HepG2 (cell line): ENCODE data around the gene G6PC3. TPM values are rescaled to one million over a fixed set of nuclear protein-coding genes. Genes with fewer than 3 reads are reported as not detected.

Experiments
- ATF7 ChIP-seq, 2 experiments: fragments of 450-650 bp in 1 of 2; sonication (generic) in 1 of 2; formaldehyde crosslinking in 1 of 2; IDR thresholded peaks; 2 replicates each; pipeline versions ENCODE4 v1.4.0 to v1.6.1; 2016 to 2020; ENCODE audit warnings: antibody characterized with exemption in 1 of 2, mild to moderate bottlenecking in 1 of 2, missing genetic modification reagents in 1 of 2
- CHD2 ChIP-seq: IDR thresholded peaks from 2 replicates; pipeline ENCODE4 v1.6.1; 2011; ENCODE audit warnings: low read depth, low read length, improper control_type of control experiment
- HNRNPL ChIP-seq: fragments of 200-400 bp; formaldehyde crosslinking; IDR thresholded peaks from 2 replicates; pipeline ENCODE4 v1.6.1; 2017; ENCODE audit warnings: mild to moderate bottlenecking, low read depth, low read length
- HOXA3 ChIP-seq: sonication (generic); formaldehyde crosslinking; IDR thresholded peaks from 2 replicates; pipeline ENCODE4 v1.5.0; 2020; ENCODE audit warnings: missing genetic modification reagents
- KDM4B ChIP-seq: sonication (generic); formaldehyde crosslinking; IDR thresholded peaks from 2 replicates; pipeline ENCODE4 v1.4.0; 2020; ENCODE audit warnings: missing genetic modification reagents
- MXI1 ChIP-seq: IDR thresholded peaks from 3 replicates; pipeline ENCODE4 v1.6.1; 2012; ENCODE audit warnings: low read depth, low read length, inconsistent platforms, borderline replicate concordance
- NFKB2 ChIP-seq: sonication (generic); formaldehyde crosslinking; IDR thresholded peaks from 2 replicates; pipeline ENCODE4 v1.4.0; 2020; ENCODE audit warnings: missing genetic modification reagents, borderline replicate concordance
- SOX13 ChIP-seq, 3 experiments: fragments of 450-650 bp in 1 of 3; sonication (generic) in 1 of 3; formaldehyde crosslinking in 1 of 3; IDR thresholded peaks in 2 of 3; conservative IDR thresholded peaks in 1 of 3; 2 replicates each; pipeline versions ENCODE4 v1.5.0 to v1.6.1; 2016 to 2020; ENCODE audit warnings: antibody characterized with exemption in 1 of 3, mild to moderate bottlenecking in 1 of 3, missing compliant biosample characterization in 1 of 3, missing genetic modification reagents in 1 of 3, moderate library complexity in 1 of 3
- U2AF2 ChIP-seq: fragments of 200-400 bp; formaldehyde crosslinking; IDR thresholded peaks from 2 replicates; pipeline ENCODE4 v1.6.1; 2017; ENCODE audit warnings: low read depth, mild to moderate bottlenecking, low read length
- ZBTB21 ChIP-seq: sonication (generic); formaldehyde crosslinking; IDR thresholded peaks from 2 replicates; pipeline ENCODE4 v1.4.0; 2020; ENCODE audit warnings: missing genetic modification reagents
- ZFP1 ChIP-seq: IDR thresholded peaks from 2 replicates; pipeline ENCODE4 v1.6.1; 2016
- ZNF12 ChIP-seq: sonication (generic); formaldehyde crosslinking; IDR thresholded peaks from 2 replicates; pipeline ENCODE4 v1.5.0; 2020; ENCODE audit warnings: missing genetic modification reagents
- ZNF234 ChIP-seq: sonication (generic); formaldehyde crosslinking; conservative IDR thresholded peaks from 2 replicates; pipeline ENCODE4 v1.5.1; 2020; ENCODE audit warnings: mild to moderate bottlenecking, missing genetic modification reagents
- ZNF3 ChIP-seq: IDR thresholded peaks from 2 replicates; pipeline ENCODE4 v1.7.0; 2017; ENCODE audit warnings: inconsistent platforms
- ZNF326 ChIP-seq: sonication (generic); formaldehyde crosslinking; IDR thresholded peaks from 2 replicates; pipeline ENCODE4 v1.4.0; 2020; ENCODE audit warnings: missing genetic modification reagents, borderline replicate concordance
- ZNF451 ChIP-seq: sonication (generic); formaldehyde crosslinking; IDR thresholded peaks from 2 replicates; pipeline ENCODE4 v1.5.0; 2020; ENCODE audit warnings: mild to moderate bottlenecking, missing genetic modification reagents
- ZNF510 ChIP-seq: sonication (generic); formaldehyde crosslinking; IDR thresholded peaks from 2 replicates; pipeline ENCODE4 v1.4.0; 2020; ENCODE audit warnings: low read depth, mild to moderate bottlenecking, missing genetic modification reagents
- ZNF543 ChIP-seq: sonication (generic); formaldehyde crosslinking; IDR thresholded peaks from 2 replicates; pipeline ENCODE4 v1.4.0; 2020; ENCODE audit warnings: mild to moderate bottlenecking, missing genetic modification reagents
- ZNF547 ChIP-seq: sonication (generic); formaldehyde crosslinking; IDR thresholded peaks from 2 replicates; pipeline ENCODE4 v1.5.1; 2020; ENCODE audit warnings: mild to moderate bottlenecking, missing genetic modification reagents
- ZNF556 ChIP-seq: sonication (generic); formaldehyde crosslinking; IDR thresholded peaks from 2 replicates; pipeline ENCODE4 v1.4.0; 2020; ENCODE audit warnings: mild to moderate bottlenecking, missing genetic modification reagents, borderline replicate concordance
- ZNF737 ChIP-seq: sonication (generic); formaldehyde crosslinking; IDR thresholded peaks from 2 replicates; pipeline ENCODE4 v1.5.0; 2020; ENCODE audit warnings: missing genetic modification reagents, mild to moderate bottlenecking, borderline replicate concordance
- ZNF775 ChIP-seq: sonication (generic); formaldehyde crosslinking; IDR thresholded peaks from 2 replicates; pipeline ENCODE4 v1.4.0; 2020; ENCODE audit warnings: missing genetic modification reagents, mild to moderate bottlenecking, moderate library complexity, borderline replicate concordance
- polyA plus RNA-seq, 8 experiments: library from polyadenylated mRNA; depleted of rRNA in 3 of 8; stranded (reverse) in 7 of 8; unstranded in 1 of 8; fragments of >200 nt; fragmentation: Illumina TruSeq in 4 of 8; extraction: Trizol in 4 of 8; gene quantifications; 2 replicates each; pipeline versions ENCODE4 v1.2.1 to v1.2.3, GENCODE V29; 2011 to 2016; ENCODE audit warnings: low read depth in 4 of 8, missing spikeins in 1 of 8, mixed read lengths in 1 of 8; ENCODE audit not compliant: insufficient read depth in 1 of 8
- total RNA-seq, 5 experiments: library from RNA; depleted of rRNA; stranded (reverse); fragments of >200 nt; fragmentation: Illumina TruSeq; extraction: Trizol; gene quantifications; 2 replicates each; pipeline ENCODE4 v1.2.3, GENCODE V29; 2016; ENCODE audit warnings: low read depth in 1 of 5
- TF ChIP-seq, protein P1 (sequence below): sonication (generic); formaldehyde crosslinking; conservative IDR thresholded peaks from 2 replicates; pipeline ENCODE4 v1.4.0; 2020; ENCODE audit warnings: mild to moderate bottlenecking, missing genetic modification reagents, moderate library complexity
- TF ChIP-seq, protein P2 (sequence below): sonication (generic); formaldehyde crosslinking; IDR thresholded peaks from 2 replicates; pipeline ENCODE4 v1.4.0; 2020; ENCODE audit warnings: mild to moderate bottlenecking, missing genetic modification reagents
- TF ChIP-seq, protein P3 (sequence below): sonication (generic); formaldehyde crosslinking; IDR thresholded peaks from 2 replicates; pipeline ENCODE4 v1.8.0; 2022; ENCODE audit warnings: missing genetic modification reagents, mild to moderate bottlenecking, inconsistent platforms, borderline replicate concordance

Gene G6PC3
- total and polyA plus RNA-seq, 2 of the 13 experiments (the other 11 are each of a cell fraction or from before 2014, with no cell fraction given): 38.5 to 75.8 TPM

DNA sequence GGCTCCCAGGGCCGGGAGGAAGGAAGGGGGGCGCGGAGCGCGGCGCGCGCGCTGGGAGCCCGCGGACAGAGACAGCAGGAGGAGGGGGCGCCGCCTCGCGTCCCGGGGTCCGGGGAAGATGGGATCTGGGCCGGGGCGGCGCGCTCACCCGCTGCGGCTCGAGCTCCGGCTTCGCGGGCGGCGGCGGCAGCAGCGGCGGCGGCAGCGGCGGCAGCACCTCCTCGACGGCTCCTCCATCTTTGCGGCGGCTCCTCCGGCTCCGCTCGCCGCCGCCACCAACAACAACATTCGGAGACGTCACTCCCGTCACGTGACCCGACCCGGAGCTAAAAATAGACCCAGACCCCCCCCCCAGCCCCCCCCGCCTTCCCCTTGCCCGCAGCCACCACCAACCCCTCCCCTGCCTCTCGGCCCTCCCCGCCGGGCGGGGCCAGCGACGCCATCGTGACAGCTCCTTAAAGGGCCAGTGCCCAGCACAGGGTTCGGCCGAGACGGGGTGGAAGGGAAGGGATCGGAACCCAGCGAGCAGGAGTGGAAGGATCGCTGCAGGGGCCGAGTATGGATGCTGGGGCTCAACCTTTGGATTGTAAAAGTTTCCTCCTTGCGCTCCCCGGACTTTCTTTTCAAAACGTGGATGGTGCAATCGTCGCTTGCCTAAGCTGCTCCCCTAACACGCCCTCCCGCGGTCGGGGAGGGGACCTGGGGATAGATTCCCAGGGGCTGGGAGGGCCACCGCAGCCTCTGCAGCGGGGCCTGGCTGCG lies 53.0 kb downstream of the G6PC3 start, which contains the start of gene HDAC5 (continued):
- 0 out of 2 replicates have a peak, but pooled peaks have one; percentile 18 for TF ChIP-seq SOX13 (IDR thresholded peaks at IDR 0.05)
- TF ChIP-seq SOX13 (CRISPR knock-in tag; conservative IDR thresholded peaks at IDR 0.05 in 1 of 2, IDR thresholded peaks at IDR 0.05 in 1 of 2): peak; percentile 27 to 57; a peak in 2 of 4 replicates
- peak; percentile 69; the same call in 1 of the 2 replicates for TF ChIP-seq ZNF510 (CRISPR knock-in tag)
- peak; percentile 69 for TF ChIP-seq ZNF12 (CRISPR knock-in tag)
- peak; percentile 82; the same call in 1 of the 2 replicates for TF ChIP-seq NFKB2 (CRISPR knock-in tag)
- no peak for TF ChIP-seq ZNF3 (CRISPR knock-in tag)
- TF ChIP-seq MXI1: peak; percentile 75; the same call in 1 of the 3 replicates
- TF ChIP-seq, protein P1, sequence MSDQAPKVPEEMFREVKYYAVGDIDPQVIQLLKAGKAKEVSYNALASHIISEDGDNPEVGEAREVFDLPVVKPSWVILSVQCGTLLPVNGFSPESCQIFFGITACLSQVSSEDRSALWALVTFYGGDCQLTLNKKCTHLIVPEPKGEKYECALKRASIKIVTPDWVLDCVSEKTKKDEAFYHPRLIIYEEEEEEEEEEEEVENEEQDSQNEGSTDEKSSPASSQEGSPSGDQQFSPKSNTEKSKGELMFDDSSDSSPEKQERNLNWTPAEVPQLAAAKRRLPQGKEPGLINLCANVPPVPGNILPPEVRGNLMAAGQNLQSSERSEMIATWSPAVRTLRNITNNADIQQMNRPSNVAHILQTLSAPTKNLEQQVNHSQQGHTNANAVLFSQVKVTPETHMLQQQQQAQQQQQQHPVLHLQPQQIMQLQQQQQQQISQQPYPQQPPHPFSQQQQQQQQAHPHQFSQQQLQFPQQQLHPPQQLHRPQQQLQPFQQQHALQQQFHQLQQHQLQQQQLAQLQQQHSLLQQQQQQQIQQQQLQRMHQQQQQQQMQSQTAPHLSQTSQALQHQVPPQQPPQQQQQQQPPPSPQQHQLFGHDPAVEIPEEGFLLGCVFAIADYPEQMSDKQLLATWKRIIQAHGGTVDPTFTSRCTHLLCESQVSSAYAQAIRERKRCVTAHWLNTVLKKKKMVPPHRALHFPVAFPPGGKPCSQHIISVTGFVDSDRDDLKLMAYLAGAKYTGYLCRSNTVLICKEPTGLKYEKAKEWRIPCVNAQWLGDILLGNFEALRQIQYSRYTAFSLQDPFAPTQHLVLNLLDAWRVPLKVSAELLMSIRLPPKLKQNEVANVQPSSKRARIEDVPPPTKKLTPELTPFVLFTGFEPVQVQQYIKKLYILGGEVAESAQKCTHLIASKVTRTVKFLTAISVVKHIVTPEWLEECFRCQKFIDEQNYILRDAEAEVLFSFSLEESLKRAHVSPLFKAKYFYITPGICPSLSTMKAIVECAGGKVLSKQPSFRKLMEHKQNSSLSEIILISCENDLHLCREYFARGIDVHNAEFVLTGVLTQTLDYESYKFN (CRISPR knock-in tag): peak; percentile 65
- 0 out of 2 replicates have a peak, but pooled peaks have one; percentile 50 for TF ChIP-seq KDM4B (CRISPR knock-in tag)
- TF ChIP-seq ZNF547 (CRISPR knock-in tag): no peak; the same call in 1 of the 2 replicates
- no peak for TF ChIP-seq ZNF775 (CRISPR knock-in tag)
- TF ChIP-seq, protein P2, sequence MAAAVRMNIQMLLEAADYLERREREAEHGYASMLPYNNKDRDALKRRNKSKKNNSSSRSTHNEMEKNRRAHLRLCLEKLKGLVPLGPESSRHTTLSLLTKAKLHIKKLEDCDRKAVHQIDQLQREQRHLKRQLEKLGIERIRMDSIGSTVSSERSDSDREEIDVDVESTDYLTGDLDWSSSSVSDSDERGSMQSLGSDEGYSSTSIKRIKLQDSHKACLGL (CRISPR knock-in tag): peak; percentile 70; the same call in 1 of the 2 replicates
- TF ChIP-seq ZBTB21 (CRISPR knock-in tag): peak; percentile 46; the same call in 1 of the 2 replicates
- no peak for TF ChIP-seq U2AF2
- TF ChIP-seq CHD2: no peak
- no peak for TF ChIP-seq ZNF326 (CRISPR knock-in tag)
- no peak for TF ChIP-seq ATF7 (IDR thresholded peaks at IDR 0.05)
- TF ChIP-seq ATF7 (CRISPR knock-in tag; IDR thresholded peaks at IDR 0.05): peak; percentile 64
- TF ChIP-seq ZNF543 (CRISPR knock-in tag): peak; percentile 80; the same call in 1 of the 2 replicates
- 0 out of 2 replicates have a peak, but pooled peaks have one; percentile 47 for TF ChIP-seq HNRNPL
- TF ChIP-seq ZFP1 (CRISPR knock-in tag): 0 out of 2 replicates have a peak, but pooled peaks have one; percentile 54
- TF ChIP-seq ZNF451 (CRISPR knock-in tag): no peak
- TF ChIP-seq ZNF737 (CRISPR knock-in tag): no peak
- TF ChIP-seq, protein P3, sequence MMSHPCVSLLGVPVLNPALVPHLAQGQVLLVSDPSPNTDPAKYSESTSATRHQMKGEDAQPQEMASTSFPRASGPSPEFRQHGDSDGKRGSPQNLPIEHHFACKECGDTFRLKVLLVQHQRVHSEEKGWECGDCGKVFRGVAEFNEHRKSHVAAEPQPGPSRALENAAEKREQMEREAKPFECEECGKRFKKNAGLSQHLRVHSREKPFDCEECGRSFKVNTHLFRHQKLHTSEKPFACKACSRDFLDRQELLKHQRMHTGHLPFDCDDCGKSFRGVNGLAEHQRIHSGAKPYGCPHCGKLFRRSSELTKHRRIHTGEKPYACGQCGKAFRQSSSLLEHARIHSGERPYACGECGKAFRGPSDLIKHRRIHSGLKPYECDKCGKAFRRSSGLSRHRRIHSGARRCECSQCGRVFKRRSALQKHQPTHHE (CRISPR knock-in tag): peak; percentile 85
- TF ChIP-seq HOXA3 (CRISPR knock-in tag): peak; percentile 60; the same call in 1 of the 2 replicates
- no peak for TF ChIP-seq ZNF234 (CRISPR knock-in tag)
- TF ChIP-seq ZNF556: peak; percentile 76; the same call in 1 of the 2 replicates
